Stimulated activated CD8-positive, alpha-beta memory T cell treated with anti-CD3 and anti-CD28 coated beads, Interleukin-2, amount 100 ng/mL, for 48 hours (primary cell): Measurements from ENCODE around the gene TNS1.

ENCODE experiments used
- DNase-seq, 2 donors: peaks; one replicate each; pipeline ENCODE4 v3.0.0-alpha.2; 2020; ENCODE audit warnings: low read depth in 2 of 2

TNS1 gene

DNA sequence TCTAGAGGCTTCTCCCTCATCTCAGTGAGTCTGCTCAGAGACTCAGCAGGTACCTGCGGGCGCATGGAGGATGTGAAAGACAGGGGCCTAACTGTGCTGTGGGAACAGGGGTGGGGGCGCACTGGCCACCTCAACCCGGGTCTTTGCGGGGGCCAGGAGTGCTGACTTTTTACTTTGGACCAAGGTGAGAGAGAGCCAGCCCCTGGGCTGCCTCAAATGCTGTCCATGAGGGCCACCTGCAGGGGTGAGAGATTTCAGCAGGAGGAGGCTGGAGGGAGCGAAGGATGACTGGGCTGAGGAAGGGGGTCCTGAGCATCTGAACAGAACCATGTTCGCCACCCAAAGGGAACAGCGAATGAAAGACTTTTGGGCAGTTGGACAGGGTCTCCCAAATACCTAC lies 129.4 kb downstream of the TNS1 start:
- DNase-seq = no peak

DNA sequence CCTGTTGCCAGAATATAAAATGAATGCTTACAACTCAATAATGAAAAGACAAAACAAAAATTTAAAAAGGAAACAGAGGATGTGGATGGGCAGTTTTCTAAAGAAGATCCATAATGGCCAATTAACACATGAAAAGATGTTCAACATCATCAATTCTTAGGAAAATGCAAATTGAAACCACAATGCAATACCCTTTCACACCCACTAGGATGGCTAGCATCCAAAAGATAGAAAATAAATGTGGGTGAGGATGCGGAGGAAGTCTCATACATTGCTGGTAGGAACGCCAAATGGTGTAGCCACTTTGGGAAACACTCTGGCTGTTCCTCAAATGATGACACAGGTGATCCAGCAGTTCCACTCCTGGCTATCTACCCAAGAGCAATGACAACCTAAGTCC lies 130.5 kb downstream of the TNS1 start:
- no peak for DNase-seq

DNA sequence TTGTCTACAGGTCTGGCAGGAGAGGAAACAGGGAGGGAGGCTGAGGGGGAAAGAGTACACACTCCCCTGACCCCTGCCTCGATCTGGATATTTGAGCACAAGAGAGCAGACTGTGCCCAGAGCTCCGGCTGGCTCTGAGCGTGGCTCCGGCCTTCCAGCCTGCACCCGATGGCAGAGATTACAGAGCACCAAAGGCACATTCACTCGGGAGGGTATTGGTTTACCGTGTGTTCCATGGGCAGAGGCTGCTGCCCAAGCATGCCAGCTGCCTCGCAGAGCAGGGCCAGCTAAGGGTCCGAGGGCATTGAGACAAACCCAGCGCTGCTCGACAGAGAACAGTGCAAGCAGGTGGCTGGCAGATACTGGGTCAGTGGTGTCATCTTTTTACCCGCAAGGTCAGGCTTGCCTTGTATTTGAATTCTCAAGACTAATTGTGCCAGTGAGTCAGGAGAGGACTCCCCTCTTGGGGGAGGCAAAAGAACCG lies 132.2 kb downstream of the TNS1 start:
- no peak for DNase-seq

DNA sequence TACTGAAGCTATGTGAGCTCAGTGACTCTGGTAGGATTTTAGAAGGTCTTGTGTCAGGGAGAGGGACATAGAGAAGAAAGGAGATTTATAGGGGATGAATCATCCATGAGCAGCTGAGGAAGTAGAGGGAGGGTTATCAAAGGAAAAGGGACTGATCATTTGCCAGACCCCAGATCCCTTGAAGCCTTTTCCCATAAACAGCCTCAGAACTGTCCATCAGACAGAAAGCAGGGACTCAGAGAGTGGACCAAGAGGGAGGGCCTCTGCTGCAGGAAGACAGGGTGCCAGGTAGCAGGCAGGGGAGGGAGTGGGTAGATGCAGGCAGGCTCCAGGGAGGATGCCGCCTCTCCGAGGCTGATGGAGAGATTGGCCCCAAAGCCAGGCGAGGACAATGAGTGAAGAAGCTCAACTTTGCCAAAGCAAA lies 133.9 kb downstream of the TNS1 start:
- DNase-seq = no peak

DNA sequence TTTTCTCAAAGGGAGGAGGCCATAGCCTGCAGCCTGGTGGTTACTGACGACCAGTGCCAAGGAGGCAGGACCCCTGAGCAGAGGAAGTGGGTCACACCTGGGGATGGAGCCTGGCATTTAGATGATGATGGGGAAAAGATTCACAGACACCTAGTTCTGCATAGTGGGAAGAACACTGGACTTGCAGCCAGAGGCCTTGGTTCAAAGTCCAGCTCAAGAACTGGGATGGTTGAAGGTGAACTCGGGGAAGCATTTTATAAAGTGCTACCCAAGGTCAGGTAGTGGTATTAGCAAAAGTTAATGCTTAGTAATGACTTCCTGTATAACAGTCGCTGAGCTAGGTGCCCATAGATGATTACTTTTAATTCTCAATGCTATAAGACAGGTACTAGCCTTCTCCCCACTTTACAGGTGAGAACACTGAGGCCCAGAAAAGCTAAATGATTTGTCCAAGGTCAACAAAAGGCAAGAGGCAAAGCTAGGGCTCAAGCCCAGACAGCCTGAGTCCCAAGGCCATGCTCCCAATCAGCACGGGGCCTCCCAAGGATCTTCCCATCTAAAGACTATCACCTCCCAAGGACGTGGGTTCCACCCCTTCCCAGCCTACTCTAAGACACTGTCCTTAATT lies 134.4 kb downstream of the TNS1 start:
- DNase-seq = no peak

DNA sequence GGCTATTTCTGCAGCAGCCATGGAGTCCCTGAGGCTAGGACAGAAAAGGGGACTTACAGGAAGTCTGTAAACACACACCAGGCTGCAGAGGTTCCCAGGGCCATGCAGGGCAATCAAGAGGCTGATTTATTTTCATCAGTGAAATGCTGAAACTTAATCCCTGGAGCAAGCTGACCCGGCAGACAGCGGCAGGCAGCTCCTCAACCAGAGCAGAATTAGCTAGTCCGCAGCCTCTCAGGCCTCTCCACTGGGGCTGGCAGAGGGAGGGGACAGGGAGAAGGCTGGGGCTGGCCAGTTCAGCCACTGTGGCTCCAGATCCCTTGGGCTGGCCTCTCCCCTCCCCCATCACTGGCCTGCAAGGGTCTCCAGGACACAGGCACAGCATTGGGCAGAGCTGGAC lies 136.3 kb downstream of the TNS1 start:
- DNase-seq = no peak

DNA sequence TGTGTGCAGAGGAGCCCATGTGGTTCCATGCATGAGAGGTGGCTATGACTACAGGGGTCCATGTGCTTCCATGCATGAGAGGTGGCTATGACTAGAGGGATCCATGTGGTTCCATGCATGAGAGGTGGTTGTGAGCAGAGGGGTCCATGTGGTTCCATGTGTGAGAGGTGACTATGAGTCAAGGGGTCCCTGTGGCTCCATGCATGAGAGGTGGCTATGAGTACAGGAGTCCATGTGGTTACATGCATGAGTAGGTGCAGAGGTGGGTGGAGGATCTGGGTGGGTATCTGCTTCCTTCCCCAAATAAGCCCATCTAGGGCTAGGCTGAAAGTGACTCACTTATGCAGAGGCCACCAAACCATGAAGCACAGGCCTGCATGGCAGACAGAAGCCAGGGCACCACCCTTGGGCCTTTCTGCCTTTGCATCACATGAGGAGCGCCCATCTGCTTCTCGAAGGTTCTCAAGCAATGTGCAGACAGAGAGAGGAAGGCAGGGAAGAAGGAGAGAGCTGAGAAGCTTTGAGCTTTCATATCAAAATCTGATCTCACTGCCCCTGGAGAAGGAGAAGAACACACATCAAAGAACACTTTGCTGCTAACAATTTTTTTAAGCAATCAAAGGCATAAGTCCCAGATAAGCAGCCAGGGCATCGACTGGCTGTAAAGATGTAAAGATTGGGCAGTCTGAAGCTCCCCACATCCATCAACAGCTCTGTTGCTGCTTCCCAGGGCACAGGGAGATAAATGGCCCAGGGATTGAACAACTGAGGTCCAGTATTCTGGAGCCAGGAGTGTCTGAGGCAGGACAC lies 137.6 kb downstream of the TNS1 start:
- DNase-seq = peak in 1 of 2 donors; percentile 4

DNA sequence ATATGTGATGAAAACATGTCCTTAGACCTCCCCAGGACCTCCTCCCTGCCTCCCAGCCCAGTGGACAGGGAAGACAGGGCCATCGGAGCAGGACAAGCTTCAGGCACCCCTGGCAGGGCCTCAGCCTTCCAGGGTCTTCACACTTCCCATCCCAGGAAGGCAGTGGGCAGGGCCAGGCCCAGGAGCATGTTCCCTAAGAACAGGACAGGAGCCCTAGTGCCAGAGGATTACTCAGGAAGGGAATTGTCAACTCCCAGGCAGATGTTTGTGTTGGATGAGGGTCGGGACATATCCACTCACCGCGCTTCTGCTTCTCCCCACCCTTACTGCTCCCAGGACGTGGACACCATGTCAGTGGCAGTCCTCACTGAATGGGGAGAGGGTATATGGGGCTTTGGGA lies 138.9 kb downstream of the TNS1 start:
- DNase-seq = no peak

DNA sequence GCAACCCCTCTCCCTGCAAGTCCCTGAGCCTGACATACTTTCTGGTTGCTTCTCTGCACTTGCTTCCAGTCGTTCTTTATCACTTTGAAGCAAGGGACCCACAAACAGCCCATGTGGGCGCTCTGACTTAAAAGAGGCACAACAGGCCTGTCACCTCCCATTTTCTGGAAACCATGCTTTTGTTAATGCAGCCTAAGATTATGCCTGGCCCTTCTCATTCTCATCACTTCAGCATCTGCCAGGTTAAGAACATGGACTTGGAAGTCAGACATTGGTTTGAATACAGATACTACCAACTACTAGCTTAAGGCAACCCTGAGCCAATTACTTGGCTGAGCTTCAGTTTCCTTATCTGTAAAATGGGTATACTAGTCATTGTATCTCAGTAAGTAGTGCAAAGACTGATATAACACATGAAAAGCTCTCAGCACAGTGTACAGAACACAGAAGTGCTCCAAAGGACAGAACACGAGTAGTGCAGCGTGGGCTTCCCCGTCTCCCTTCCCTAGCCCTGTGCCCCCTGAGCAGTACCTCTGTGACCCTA lies 141.4 kb downstream of the TNS1 start:
- no peak for DNase-seq

DNA sequence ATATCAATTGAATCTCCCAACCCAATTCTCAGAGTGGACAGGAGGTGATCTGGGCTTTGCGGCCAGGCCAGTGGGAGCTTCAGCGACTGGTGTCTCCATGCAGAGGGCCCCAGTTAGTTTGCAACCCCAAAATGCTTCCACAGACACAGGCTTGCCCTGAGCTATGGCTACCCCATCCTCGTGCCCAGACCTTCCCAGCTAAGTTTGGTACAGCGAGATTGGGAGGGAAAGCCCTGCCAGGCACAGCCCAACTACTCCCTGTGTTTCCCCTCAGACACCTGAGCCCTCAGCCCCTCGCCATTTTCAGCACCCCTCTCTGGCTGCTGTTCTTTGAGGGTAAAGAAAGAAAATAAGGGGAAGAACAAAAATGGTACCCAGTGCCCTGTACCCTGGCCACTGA lies 142.9 kb downstream of the TNS1 start:
- DNase-seq = no peak

DNA sequence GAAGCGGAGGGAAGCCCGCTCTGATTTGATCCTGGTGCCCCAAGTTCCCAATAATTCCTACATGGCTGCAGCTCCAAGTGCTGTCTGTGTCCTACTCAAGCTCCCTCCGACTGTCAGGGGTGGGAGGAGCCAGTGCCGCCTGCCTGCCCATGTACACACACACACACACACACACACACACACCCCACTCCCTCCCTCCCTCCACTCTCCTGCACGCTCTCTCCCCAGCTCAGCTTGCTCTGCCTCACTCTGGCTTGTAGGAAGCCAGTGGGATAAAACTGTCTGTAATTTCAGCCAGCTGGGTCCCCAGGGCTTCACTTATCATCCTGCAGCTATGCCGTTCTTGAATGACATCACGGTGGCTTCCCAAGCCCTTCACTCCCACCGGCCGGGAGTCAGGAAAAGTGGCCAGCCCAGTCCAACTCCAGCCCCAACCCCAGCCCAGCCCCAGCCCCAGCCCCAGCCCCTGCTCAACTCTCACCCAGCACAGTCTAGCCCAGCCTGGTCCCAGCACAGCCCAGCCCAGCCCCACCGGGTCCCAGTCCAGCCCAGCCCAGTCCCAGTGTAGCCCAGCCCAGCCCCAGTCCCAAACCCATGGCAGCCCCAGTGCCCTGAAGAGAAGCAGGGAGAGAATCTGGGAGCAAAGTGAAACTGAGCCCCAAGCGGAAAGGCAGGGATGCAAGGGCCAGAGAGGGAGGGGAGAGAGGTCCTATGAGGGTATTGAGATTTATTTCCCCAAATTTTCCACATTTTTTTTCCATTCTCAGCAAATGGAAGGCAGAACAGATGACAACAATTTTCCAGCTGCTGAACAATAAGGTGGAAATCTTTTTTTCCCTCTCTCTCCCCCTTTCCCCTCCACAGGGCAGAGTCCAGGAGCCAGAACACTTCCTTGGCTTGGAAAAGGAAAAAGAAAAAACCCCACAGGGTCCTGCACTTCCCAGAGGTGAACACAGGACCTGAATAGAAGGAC lies 144.0 kb downstream of the TNS1 start:
- no peak for DNase-seq

DNA sequence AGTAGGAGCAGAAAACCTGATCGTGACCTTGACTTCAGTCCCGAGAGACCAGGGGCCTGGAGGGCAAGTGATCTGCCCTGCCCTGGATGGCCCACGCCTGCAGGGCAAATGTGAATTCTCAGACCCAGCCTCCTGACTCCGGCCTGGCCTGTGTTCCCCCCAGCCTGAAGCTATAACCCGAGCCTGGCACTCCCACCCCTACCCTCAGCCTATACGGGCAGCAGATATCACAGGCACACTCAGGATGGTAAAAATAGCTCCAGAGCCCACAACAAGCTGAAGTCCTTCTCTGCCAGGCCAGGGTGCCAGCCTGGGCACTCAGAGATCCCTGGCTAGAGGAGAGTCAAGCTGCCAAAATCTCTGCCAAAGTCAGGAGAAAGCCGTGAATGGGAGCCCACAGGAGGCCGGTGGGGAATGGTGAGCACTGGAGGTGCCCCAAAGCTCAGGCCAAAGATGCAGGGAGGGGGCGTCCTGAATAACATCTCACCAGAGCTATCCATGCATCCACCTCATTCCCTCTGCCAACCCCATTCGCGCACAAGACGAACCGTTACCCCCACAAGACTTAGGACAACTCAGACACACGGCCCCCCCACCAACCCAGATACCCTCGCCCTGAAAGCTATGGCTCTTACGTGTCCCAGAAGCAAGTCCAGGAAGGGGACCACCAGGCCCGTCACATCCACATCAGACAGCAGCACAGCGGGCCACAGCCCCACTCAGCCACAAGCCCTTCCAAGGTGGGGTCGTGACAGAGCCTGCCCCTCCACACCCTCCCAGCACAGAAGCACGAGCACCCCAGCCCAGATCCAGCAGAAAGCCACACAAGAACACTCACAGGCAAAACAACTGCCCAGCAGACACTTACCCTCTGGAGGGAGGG lies 144.9 kb downstream of the TNS1 start:
- DNase-seq = no peak

DNA sequence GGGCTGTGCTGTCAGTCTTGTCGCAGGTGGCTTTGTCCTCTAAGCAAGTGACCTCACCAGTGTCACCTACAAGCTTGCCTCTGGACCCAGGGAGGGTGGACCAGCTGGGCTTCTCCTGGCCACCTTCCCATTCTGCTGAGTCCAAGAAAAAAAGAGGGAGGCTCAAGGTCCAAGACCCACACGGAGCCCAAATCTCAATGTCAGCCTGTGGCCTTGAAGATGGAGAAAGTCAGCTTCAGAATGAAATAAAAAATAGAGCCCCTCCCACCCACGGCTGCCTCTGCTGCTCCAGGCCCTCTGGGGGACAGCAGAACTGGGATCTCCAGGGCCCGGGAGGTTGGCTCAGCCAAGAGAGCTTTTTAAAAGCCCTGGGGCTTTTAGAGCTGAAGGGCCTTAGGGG lies 145.9 kb downstream of the TNS1 start:
- DNase-seq = no peak

DNA sequence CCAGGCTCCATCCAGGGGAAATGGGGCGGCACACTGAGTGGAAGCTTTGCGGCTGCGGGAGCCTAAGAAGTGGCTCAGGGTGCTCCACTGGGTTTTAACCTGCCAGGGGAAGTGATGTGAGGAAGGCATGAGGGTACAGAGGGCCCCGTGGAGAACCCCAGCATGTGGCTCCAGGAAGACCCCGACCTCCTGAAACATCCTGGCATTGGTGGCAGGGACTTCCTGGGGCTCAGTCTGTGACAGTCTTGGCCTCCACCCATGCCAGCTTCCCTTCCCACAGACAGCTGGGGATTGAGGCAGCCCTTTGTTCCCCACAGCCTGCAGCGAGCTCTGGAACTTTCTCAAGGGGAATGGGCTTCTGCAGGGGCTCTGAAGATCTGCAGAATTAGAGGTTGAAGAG lies 146.6 kb downstream of the TNS1 start:
- no peak for DNase-seq

DNA sequence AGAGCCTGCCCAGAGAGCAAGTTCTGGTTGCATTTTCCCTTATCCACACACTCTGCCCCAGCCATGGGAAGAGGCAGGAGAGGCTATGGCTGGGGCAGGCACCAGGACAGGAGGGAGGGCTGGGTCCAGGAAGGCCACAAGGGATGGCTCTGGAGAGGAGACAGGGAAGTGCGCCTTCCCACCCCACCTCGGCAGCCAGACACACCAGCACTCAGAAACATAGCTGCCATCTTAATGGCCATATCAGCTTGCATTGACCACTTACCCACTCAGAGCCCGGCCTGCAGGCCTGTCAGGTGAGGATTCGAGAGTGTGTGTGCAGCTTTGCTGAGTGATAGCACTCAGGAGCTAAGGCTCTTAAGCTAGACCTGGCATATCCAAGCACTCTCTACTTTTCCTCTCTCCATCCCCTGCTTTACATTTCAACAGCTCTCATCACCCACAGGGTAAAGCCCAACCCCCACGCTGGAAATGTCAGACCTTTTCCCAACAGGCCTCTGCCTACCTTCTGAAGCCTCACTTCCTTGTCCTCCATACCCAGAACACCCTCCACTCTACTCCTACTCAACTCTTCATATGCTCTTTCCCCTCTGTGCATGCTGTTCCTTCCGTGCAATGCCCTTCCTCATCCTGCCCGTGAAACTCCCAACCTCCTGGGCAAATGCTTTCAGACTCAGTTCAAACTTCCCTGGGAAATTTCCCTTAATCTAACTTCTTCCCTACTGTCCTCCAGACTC lies 147.9 kb downstream of the TNS1 start:
- DNase-seq = no peak

DNA sequence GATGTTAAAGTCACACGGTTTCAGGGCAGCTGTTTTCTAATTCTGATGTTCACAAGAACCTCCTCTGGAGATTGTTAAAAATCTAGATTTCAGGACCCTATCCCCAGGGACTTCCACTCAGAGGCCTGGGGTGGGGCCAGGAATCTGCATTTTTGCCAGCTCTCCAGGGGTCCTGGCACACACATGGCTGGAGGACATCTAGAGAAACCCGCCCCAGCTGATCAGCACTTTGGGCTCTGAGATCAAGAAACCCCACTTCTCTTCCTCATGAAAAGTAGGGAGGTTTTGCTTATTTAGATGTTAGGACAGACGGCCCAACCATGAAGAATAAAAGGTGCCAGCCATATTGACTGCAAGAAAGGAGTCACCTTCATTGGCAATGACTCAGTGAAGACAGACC lies 148.8 kb downstream of the TNS1 start:
- no peak for DNase-seq

DNA sequence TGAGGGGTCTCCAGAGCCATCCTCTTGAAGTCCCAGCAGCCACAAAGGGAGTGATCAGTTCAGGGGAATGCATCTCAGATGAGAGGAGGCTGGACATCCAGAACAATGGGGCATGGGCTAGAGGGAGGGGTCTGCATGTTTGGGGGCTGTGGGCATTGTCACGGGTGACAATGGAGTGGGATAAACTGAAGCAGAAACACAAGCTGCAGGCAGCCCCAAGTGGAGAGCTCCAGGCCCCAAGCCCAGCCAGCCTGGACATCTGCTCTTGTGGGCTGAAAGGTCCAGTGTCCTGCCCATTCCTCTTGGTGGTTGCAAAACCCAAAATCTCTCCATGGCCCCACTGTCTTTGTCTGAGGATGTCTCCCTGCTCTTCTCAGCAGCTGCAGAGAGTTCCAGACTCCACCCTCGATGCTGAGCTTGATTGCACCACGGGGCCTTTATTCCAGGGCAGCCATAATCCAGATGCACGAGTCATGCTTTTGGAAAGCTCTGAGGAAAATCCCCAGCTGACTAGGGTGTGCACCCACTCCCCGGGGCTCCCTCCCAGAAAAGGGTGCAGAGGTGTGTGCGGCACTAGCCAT lies 149.4 kb downstream of the TNS1 start:
- no peak for DNase-seq

DNA sequence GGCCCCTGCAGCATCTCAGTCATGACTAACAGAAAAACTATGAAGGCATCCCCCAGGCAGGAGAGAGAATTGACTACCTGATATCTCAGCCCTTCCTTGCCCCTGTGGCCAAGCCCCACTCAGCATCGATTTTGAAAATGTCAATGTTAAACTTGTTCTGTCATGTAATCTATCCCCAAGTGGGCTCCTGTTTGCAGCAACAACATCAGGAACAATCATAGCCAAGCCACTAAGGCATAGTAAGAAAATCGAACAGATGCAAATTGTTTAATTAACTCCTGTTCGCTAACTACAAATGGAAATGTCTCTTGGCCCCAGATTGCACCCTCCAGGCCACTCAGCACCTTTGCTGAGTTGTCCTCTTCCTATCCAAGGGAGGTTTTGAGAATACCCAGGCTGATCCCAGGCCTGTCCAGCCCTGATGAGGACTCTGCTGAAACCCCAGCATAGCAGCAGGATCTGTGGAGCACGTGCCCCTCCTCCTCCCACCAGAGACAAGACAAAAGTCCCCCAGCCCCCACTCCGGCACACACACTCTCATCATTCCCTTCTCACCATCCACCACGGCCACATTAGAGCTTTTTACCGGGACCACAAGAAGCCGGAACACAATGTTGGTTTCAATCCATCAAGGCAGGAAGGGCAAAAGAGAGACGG lies 150.1 kb downstream of the TNS1 start:
- DNase-seq = no peak
